Measurements from ENCODE around the gene CHTF18.

GRCh38 chr16:778447-778846 lies 10.0 kb upstream of the CHTF18 start:
- TF ChIP-seq EZH2phosphoT487 (conservative IDR thresholded peaks at IDR 0.05; ENCODE audit: low read length) (no peak), CTCF (IDR thresholded peaks at IDR 0.05; ENCODE audit: insufficient read depth, low read length, poor library complexity, severe bottlenecking) (no peak)
